Hematopoietic multipotent progenitor cell treated with erythropoietin and hydrocortisone succinate and interleukin-3 and kit ligand, for 4 days (in vitro differentiated cells): Measurements from ENCODE around the gene PITPNC1.
A peak's percentile ranks its signal among the peaks of the same experiment; 100 is the strongest.

ENCODE experiments used
- DNase-seq: peaks from one replicate; pipeline ENCODE4 v3.0.0-alpha.2; 2015

Gene PITPNC1

DNA sequence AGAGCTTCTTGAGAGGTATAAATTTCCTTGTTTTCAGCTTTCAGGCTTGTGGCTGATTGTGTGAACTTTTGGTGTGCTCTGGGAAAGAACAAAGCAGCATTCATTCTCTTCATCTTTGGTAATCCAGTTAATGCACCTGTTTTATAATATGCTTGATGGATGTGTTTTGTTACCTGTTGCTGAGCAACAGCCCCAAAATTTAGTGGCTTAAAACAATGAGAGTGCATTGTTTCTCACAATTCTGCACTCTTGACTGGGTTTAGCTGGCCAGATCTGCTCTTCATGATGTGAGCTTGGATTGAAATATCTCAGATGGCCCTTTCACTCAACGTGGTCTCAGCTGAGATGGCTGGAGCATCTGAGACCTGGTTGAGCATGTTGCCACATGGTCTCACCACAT lies 281.9 kb downstream of the PITPNC1 start:
- no peak for DNase-seq

DNA sequence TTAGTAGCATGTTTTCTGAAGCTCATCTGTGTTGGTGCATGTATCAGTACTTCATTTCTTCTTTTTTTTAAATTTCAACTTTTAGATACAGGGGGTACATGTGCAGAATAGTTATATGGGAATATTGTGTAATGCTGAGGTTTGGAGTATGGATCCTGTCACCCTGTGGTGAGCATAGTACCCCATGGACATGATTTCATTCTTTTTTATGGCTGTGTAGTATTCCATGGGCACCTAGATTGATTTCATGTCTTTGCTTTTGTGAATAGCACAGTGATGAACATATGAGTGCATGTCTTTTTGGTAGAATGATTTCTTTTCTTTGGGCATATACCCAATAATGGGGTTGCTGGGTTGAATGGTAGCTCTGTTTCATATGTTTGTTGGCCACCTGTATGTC lies 285.6 kb downstream of the PITPNC1 start:
- DNase-seq: no peak

DNA sequence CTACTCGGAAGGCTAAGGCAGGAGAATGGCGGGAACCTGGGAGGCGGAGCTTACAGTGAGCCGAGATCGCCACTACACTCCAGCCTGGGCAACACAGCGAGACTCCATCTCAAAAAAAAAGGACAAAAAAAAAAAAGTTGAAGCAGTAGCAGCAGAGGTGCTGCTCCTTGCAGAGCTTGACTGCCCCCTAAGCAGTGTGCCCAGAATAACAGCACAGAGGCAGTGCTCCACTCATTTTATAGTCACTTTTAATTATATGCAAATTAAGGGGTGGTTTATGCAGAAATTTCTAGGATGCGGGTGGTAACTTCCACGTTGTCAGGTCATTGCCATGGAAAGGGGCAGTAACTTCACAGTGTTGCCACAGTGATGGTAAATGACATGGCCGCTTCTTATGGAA lies 286.4 kb downstream of the PITPNC1 start:
- no peak for DNase-seq

DNA sequence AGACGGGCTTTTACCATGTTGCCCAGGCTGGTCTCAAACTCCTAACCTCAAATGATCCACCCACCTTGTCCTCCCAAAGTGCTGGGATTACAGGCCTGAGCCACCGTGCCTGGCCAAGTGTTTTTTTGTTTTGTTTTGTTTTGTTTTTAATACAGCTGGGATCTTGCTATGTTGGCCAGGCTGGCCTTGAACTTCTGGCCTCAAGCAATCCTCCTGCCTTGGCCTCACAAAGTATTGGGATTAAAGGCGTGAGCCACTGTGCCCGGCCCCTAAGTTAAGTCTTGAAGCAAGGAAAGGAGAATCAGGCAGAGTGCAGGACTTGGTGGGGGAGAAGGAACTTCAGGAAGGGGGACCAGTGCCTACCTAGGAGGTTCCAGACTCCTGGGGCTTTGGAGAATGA lies 288.9 kb downstream of the PITPNC1 start:
- no peak for DNase-seq

DNA sequence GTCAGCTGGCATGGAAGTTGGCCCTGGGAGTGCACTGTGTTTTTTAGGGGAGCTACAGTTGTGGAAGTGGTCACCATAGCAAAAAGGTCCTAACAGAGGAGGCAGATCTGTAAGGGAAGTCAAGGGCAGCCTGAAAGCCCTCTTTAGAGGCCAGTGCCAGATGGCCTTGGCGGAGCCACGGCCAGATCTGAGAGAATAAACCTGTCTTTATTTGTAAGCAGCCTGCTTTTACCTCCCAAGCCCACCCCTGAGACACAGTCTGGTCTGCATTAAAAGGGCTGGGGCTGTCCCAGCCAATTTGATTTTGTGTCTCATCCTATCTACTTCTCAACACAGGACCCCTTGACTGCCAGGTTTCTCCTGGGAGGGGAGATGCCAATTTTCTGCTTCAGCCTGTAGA lies 289.6 kb downstream of the PITPNC1 start:
- no peak for DNase-seq

DNA sequence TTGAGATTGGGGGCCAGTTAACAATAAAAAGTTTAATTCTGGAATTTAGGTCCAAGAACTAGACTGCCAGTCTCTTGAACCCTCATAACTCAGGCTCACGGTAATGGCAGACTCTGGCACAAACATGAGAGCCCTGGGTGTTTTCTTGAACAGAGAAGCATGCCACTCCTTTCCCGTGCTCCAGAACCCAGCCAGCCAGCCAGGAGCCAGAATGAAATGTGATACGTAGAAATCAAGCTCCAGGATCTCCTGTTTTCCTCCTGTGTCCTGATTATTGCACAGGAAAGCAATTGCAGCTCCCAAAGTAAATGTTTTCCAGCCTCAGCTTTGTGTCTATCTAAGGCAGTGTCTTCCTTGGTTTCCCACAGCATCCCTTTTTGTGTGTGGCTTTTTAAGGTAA lies 294.4 kb downstream of the PITPNC1 start:
- no peak for DNase-seq

DNA sequence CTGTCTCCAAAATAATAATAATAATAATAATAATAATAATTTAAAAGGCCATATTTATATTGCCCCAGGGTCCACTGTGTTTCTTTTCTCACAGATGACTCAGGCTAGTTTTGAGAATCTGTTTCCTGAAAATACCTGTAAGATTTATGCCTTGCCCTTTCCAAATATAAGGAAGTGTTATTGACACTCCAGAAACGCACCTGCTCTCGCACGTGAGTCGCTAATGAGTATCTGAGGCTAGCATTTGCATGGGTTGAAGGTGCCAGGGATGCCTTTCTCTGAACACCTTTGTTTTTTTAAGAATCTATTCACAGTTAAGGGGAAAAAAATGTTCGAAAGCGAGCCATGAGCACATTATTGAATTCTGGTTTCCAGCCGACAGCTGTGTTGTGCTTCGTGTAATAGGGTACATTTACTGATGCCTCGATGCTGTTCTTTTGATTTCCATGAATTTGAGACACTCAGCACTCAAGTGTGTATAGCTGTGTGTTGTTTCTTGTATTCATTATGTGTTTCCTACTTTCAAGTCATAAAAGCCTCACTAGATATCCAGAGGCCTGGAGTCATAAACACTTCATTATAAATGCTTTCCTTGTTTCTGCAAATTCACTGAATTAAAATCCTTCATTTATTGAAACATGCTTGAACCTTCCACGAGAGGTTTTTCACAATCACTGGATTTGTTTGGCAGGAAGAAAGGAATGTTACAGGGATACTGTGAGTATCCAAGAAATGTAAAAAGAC lies 295.7 kb downstream of the PITPNC1 start:
- DNase-seq: no peak

DNA sequence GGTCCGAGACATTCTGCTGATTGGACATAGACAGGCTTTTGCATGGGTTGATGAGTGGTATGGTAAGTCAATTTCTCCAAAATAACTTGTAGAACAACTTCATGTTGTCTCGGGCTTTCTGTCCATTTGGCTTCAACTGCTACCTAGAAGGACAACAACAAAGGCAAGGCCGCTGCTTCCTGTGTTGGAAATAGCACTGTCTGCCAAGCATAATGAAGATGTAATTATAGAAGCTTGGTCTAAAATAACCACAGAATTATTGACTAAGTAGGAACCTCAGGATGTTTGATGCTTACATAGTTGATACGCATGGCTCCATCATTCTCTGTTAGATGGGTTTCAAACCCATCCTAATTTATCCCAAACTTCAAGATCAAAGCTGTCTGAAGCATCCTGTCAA lies 298.4 kb downstream of the PITPNC1 start:
- DNase-seq: no peak

DNA sequence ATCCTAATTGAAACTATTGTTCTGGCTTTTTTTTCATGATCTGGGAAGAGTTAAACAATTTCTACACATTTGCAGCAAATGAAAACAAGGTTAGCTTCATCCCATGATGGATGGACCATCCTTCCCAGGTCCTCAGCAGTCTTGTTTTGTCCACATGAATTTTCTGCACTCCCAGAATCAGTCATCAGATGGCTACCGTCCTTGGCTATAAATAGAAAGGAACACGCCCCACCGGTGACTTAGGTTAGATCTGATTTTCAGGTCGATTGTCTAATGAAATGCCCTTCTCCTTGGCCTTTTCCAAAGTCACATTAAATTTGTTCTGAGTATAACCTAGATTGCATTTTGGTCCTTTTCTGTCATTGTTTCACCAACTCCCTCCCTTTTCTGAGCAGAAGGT lies 299.2 kb downstream of the PITPNC1 start:
- no peak for DNase-seq

DNA sequence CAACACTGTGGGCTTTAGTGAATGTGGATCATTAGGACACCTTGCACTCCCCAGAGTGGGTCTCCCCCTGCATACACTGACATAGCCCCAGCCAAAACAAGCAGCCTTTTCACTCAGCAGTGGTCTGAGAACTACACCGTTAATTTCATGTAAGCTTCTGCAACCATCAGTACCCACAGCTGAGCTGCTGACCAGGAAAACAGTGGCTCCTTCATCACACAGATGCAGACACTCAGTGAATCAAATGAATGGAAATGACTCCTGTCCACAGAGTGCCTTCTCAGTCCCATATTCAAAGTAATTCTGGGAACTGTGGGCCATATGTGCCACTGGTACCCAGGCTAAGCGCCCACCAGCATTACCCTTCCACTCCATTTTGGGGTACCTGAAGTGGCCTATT lies 301.3 kb downstream of the PITPNC1 start:
- no peak for DNase-seq

DNA sequence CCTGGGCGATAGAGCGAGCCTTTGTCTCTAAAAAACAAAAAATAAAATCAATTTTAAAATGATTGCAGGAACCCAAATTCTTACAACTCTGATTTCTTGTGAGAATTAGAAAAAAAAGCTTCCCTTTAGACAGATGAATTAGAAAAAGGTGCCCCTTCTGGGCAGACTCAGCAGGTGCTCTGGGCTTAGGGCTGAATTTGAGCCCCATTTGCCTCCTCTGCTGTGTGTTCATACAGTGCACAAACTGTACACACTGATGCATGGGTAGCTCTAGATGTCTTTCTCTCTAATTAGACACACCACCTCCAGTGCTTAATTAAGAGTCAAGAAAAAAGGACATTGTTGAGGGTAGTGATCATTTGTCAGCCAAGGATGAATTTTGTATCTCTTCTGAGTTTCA lies 302.1 kb downstream of the PITPNC1 start:
- no peak for DNase-seq

DNA sequence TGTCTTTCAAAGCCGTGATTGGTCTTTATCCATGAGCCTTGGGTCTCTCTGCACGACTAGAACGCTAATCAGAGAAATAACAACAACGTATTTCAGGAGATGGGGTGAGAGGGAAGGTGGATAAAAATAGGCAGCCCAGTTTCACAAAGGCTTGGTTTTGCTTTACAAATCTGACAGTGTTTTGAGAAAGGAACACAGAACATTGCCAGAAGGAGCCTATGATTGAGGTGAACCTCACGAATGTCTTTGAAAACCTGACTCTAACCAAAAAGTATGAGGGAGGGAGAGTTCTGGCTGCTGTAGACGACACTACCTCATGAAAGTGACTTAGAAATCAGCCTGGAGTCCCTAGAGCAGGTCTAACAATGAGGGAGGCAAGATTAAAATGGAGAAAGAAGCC lies 302.6 kb downstream of the PITPNC1 start:
- no peak for DNase-seq

DNA sequence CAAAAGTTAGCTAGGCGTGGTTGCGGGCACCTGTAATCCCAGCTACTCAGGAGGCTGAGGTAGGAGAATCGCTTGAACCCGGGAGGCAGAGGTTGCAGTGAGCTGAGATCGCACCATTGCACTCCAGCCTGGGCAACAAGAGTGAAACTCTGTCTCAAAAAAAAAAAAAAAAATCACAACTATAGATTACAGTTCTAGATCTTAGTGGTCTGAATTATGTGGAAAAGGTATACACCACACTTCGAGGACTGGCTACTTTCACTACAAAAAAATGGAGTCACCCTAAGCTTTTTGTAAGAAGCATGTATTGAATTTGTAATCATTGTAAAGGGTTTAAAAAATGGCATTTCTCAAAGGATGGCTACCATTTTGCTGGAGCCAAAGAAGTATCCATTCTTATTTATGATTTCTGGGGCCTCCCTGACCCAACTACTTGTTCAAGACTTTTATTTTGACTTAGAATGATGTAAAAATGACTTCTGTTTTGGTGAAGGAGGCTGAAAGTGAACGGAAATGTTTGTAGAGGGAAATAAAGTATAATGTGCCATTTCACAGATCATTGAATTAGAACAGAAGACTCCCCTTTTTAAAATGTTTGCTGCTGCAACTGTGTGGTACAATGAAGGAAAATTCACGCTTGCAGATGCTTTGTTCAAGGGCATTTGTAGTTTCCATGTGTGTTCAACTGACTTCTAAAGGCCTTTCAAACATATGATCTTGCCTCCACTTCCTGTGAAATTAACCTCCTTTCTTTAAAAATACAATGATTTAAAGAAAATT lies 303.6 kb downstream of the PITPNC1 start:
- no peak for DNase-seq

DNA sequence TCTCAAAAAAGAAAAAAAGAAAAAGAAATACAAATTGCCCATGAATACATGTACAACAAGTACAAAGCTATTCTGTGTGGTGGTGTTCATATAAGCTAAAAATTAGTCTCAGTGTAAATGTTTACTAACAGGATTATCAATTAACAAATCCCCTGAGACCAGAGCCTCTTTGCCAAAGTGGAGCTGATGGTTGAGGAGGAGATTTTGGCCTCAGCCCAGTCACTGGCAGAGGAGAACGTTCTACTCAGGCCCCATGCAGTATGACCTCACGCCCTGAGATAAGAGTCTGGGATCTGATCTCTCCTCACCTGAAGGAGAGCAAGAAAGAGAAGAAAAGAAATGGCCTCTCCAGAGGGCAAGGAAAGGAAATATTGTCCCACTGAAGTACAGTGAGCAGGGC lies 305.1 kb downstream of the PITPNC1 start:
- DNase-seq: no peak

DNA sequence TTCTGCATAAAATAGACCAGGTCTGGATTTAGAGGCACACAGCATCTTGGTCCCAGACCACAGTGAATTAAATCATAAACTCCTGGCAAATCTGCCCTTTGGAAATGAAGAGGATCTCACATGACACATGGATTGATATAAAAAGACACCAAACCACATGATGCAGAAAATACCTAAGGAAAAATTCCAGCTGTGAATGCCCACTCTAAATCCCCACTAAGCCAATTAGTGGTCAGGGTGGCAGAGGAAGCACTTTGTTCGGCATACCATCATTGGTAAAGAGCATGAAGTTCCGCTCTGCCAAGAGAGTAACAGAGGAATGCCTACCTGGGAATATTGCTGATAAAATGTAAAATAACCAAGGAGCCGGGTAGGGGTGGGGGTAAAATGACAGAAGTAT lies 308.3 kb downstream of the PITPNC1 start:
- DNase-seq: no peak

DNA sequence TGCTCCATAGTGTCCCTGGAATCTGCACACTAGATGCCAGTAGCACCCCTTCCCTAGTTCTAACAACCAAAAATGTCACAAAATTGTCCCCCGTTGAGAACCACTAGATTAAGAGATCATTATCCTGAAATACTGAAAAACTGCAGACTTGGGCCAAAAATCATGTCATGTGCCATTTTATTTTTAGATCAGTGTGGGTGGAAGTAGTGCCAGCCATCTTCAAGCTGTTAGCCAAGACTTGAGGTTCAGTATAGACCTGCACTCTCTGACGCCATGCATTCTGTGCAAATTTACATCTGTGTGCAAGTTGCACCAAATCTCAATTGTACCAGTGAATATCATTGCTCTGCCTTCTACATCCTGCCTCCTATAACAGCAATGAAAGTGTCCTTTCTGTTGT lies 309.2 kb downstream of the PITPNC1 start:
- no peak for DNase-seq

DNA sequence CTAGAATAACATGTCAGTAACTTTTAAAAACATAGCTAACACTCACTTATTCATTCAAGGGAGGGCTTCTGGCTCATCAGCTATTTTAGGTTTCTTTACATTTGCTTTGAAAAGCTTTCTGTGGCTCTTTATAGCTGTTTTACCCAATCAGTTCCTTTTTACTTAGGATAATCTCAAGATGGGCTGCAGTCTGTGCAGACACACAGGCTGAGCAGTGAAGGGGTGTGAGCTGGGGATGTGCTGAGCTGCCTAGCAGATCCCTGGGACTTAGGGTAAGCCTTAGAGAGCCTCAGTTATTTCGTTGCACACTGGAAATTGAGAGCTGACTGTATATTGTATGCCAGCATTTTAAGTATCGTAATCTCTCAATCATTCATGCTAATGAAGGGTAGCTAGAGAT lies 310.4 kb downstream of the PITPNC1 start:
- DNase-seq: no peak

DNA sequence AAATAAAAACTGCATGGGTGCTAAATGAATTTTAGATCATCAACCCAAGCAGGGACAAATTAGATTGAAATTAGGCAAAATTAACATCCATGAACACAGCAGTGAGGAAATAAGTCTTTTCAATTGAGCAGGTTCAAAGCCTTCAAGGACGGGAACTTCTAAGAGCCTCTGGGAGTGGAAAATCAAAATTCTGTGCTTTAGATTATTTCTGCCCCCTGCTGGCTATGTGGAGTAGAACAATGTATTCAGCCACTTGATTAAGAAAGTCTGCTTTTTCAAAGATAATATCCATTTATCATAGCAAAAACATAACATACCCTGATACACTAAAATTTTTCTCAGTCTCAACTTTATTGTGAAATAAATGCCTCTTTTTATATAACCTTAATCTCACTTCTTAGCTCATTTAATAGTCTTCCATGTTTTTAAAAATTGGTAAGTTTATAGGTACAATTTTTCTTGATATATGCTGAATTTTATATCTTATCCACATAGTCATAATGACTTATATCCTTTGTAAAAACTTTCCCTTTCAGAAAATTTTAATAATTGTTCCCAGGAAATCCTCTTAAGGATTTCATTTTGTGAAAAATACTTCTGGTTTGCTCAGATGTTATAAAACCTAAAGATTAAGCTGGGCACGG lies 312.6 kb downstream of the PITPNC1 start:
- DNase-seq: peak; percentile 87

DNA sequence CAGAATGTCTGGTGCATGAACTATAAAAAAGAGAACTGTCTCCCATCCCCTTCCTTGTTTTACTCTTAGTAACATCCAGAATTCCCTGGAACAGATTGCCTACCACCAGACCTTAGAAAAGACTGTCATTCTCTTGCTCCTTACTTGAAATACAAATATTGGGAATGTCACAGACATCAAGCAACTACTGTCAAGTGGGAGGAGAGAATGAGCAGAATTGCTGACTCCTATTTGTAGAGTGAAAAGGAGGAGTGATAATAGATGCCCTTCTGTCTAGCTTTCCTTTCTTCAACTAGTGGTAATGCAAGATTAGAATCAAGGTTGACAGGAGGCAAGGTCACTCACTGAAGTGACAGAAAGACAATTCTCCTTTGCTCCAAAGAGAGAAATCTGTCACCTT lies 316.7 kb downstream of the PITPNC1 start:
- DNase-seq: no peak

DNA sequence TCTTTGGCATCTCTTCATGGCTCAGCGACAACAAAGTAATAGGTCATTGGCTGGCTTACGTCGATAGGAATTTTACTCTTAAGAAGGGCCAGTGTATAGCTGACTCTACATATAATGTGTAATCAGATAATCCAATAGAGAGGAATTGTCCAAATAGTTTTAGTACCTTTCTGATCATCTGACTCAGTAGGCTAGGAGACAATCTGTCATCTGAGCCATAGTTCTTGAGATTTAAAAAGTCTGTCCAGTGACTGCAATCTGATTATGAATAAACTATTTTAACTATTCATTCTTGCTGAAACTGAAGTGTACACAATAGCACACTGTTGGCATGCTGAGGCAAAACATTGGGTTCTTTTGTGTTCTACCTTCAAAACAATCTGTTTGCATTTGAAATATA lies 319.3 kb downstream of the PITPNC1 start:
- no peak for DNase-seq

DNA sequence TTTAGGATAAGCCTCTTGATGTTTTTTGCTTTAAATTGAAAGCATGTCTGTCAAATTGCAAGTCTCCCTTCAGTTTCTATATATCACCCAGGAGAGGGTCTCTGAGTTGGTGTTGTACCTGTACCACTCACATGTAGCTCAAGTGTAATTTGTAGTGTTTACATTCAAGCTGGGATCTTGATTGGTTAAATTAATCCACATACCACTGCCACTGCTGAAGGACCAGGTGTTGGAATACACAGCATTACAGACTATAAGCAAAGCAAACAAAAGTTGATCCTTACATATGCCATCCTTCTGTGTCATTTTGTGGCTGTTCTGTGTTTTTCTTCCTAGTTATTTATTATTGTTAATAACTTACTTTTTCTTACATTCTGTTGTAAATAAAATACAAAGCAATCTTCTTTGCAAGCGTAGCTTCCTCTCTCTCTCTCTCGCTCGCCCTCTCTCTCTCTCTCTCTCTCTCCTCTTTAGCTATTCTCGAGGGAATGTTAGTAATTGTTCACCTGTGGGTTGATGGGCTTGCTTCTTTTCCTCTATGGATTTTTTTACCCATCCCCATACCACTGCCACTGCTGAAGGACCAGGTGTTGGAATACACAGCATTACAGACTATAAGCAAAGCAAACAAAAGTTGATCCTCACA lies 319.9 kb downstream of the PITPNC1 start:
- DNase-seq: no peak

DNA sequence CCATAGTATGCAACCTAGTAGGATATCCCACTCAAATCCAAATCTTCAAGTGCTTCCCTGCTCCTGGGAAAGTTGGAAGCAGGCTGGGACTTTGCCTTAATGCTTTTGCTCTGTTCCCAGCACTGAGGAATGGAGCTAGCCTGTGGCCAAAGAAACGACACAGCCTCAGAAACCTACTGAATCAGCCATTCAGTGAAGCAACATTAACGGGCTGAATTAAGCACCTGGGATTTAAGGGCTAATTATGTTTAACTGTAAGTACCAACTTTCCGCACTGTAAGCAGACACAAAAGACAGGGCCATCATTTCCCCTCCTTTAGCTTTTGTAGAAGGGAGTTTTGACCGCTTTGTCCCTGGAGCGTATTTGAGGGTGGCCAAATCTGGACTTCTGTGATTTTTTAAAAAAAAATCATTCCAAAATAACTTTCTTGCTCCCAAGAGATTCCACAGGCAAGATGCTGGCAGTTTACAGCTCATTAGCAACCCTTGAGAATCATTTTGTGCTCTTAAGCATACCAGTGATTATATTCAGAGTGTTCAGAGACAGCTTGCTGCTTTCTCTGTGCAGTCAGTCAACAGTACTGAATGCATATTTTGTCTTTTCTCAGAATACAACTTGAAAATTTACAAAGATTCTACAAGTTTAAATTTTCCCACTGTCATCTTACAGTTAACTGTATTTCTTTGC lies 323.1 kb downstream of the PITPNC1 start:
- no peak for DNase-seq

DNA sequence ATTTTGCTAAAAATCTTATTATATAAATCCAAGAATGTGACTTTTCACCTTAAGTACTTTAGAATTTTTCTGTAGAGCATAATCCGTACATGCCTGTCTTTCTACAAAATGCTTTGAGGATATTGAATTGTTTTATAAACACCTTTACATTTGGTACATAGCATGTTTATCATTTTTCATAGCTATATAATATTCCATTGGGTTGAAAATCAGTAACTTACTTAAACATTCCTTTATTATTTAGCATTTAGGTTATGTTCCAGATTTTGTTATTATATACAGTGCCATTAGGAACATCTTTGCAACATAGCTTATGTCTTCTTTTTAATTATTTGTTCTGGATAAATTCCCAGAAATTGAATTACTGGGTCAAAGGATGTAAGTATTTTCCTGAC lies 323.6 kb downstream of the PITPNC1 start:
- no peak for DNase-seq
